Smooth muscle cell (in vitro differentiated cells): ENCODE data around the gene KRTAP5-10. TPM values are rescaled to one million over a fixed set of nuclear protein-coding genes. Genes with fewer than 3 reads are reported as not detected.
"Not testable (repeated sequence)": the region's sequence is repeated elsewhere in the genome, so short reads cannot be mapped to it uniquely, and the experiment has no call there.

Experiments used
- DNase-seq: peaks from one replicate; lab custom pipeline; 2025; ENCODE audit not compliant: unreplicated experiment; lab: John Stamatoyannopoulos, UW
- H2AFZ ChIP-seq: fragments of 200-600 bp; sonication (generic); 2 replicates; pipeline ENCODE4 v1.6.0; 2016; ENCODE audit warnings: antibody characterized with exemption, low read depth, mild to moderate bottlenecking
- H3F3A ChIP-seq: fragments of 200-600 bp; sonication (generic); 2 replicates; pipeline ENCODE4 v1.6.0; 2017; ENCODE audit warnings: antibody characterized with exemption, low read depth
- H3K27ac ChIP-seq: fragments of 200-600 bp; sonication (generic); 2 replicates; pipeline ENCODE4 v1.5.1; 2016; ENCODE audit warnings: low read depth, mild to moderate bottlenecking
- H3K27me3 ChIP-seq: fragments of 200-600 bp; sonication (generic); 2 replicates; pipeline ENCODE4 v1.6.1; 2016; ENCODE audit warnings: low read depth, mild to moderate bottlenecking
- H3K36me3 ChIP-seq: fragments of 200-600 bp; sonication (generic); 2 replicates; pipeline ENCODE4 v1.5.1; 2016; ENCODE audit warnings: low read depth
- H3K4me1 ChIP-seq: fragments of 200-600 bp; sonication (generic); 2 replicates; pipeline ENCODE4 v1.5.1; 2016; ENCODE audit warnings: low read depth
- H3K4me2 ChIP-seq: fragments of 200-600 bp; sonication (generic); 2 replicates; pipeline ENCODE4 v1.6.0; 2016; ENCODE audit warnings: mild to moderate bottlenecking
- H3K4me3 ChIP-seq: fragments of 200-600 bp; sonication (generic); 2 replicates; pipeline ENCODE4 v1.5.1; 2016; ENCODE audit warnings: mild to moderate bottlenecking
- H3K79me2 ChIP-seq: fragments of 200-600 bp; sonication (generic); 2 replicates; pipeline ENCODE4 v1.6.0; 2016; ENCODE audit warnings: low read depth, mild to moderate bottlenecking
- H3K9ac ChIP-seq: fragments of 200-600 bp; sonication (generic); 2 replicates; pipeline ENCODE4 v1.6.0; 2016; ENCODE audit warnings: low read depth
- H3K9me3 ChIP-seq: fragments of 200-600 bp; sonication (generic); replicated peaks from 2 replicates; pipeline ENCODE4 v1.5.1; 2016; ENCODE audit warnings: low read depth
- H4K20me1 ChIP-seq: fragments of 200-600 bp; sonication (generic); 2 replicates; pipeline ENCODE4 v1.6.0; 2016; ENCODE audit warnings: low read depth
- WGBS: methylation state at CpG from one replicate; pipeline ENCODE4 v1.1.7; 2016; ENCODE audit warnings: low lambda C conversion rate; 5-methylcytosine and 5-hydroxymethylcytosine counted together
- polyA plus RNA-seq: library from polyadenylated mRNA; unstranded; fragments of >200 nt; fragmentation: Nextera tagmentation; extraction: Ambion mirVana; gene quantifications from 2 replicates; pipeline ENCODE4 v1.2.1, GENCODE V29; 2016
- total RNA-seq: library from RNA; depleted of rRNA; stranded (reverse); fragments of >200 nt; gene quantifications from 2 replicates; pipeline ENCODE4 v1.2.3, GENCODE V29; 2014
- TF ChIP-seq, protein P1 (sequence below): fragments of 200-600 bp; sonication (generic); IDR thresholded peaks from 2 replicates; pipeline ENCODE4 v1.5.1; 2017; ENCODE audit warnings: borderline replicate concordance, mild to moderate bottlenecking, antibody characterized with exemption; ENCODE audit not compliant: insufficient read depth, poor library complexity, severe bottlenecking

Gene KRTAP5-10
- total and polyA plus RNA-seq, 2 experiments from 2014 or later = not detected

DNA sequence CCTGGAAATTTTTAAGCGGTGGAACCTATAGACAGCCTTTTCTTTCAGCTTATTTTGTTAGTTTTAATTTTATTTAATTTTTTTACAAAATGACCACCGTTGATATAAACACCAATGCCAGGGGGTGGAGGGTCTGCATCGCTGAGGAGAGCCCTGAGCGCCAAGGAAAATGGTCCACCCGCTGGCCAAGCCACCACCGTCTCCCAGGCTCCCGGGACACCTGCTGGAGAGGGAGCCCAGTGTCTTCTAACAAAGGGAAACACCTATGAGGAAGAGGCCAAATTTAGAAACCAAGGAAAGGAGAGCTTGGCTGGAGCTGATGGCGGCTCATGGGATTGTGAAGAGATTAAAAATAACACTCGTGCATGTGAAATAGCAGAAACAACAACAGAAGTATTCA lies 27.8 kb upstream of the KRTAP5-10 start:
- Histone ChIP-seq H3K9me3 (no peaks in the 10 kb centered on the region), H3K4me2 (no peak overlapping the region), H3F3A (no peaks in the 10 kb centered on the region), H3K27ac (no peak overlapping the region), H3K36me3 (no peaks in the 10 kb centered on the region), H3K9ac (no peak overlapping the region), H3K4me3 (no peak overlapping the region), H4K20me1 (no peaks in the 10 kb centered on the region), H3K27me3 (no peaks in the 10 kb centered on the region), H3K79me2 (no peaks in the 10 kb centered on the region), H3K4me1 (no peaks in the 10 kb centered on the region), H2AFZ (no peak overlapping the region)
- DNase-seq = no peak
- TF ChIP-seq, protein P1, sequence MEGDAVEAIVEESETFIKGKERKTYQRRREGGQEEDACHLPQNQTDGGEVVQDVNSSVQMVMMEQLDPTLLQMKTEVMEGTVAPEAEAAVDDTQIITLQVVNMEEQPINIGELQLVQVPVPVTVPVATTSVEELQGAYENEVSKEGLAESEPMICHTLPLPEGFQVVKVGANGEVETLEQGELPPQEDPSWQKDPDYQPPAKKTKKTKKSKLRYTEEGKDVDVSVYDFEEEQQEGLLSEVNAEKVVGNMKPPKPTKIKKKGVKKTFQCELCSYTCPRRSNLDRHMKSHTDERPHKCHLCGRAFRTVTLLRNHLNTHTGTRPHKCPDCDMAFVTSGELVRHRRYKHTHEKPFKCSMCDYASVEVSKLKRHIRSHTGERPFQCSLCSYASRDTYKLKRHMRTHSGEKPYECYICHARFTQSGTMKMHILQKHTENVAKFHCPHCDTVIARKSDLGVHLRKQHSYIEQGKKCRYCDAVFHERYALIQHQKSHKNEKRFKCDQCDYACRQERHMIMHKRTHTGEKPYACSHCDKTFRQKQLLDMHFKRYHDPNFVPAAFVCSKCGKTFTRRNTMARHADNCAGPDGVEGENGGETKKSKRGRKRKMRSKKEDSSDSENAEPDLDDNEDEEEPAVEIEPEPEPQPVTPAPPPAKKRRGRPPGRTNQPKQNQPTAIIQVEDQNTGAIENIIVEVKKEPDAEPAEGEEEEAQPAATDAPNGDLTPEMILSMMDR = no peak
- 92% methylated on average over 9 of the region's 9 CpGs for WGBS

- H3K9ac ChIP-seq, H3K4me3 ChIP-seq, H3K9me3 ChIP-seq, H3K79me2 ChIP-seq, H3K4me2 ChIP-seq, H2AFZ ChIP-seq, H3K36me3 ChIP-seq, H3F3A ChIP-seq, DNase-seq, H4K20me1 ChIP-seq, H3K27ac ChIP-seq, H3K27me3 ChIP-seq, H3K4me1 ChIP-seq: not testable (repeated sequence)
- 94% methylated on average over 3 of the region's 4 CpGs for WGBS
Measured at GRCh38 chr11:71537977-71538665, 27.2 kb upstream of the KRTAP5-10 start, which contains the start of gene KRTAP5-8. Gene KRTAP5-8 (plus strand): TSS chr11:71538025. CDS start chr11:71538056, 31 bp downstream.

GRCh38 chr11:71538666-71538990 lies 26.7 kb upstream of the KRTAP5-10 start:
- no peak overlapping the region for H3K4me3 ChIP-seq
- H2AFZ ChIP-seq = no peak overlapping the region
- H3K9me3 ChIP-seq = no peaks in the 10 kb centered on the region
- no peak overlapping the region for H3K27ac ChIP-seq
- no peaks in the 10 kb centered on the region for H3K79me2 ChIP-seq
- no peaks in the 10 kb centered on the region for H3F3A ChIP-seq
- no peaks in the 10 kb centered on the region for H3K27me3 ChIP-seq
- no peaks in the 10 kb centered on the region for H3K4me1 ChIP-seq
- H4K20me1 ChIP-seq = no peaks in the 10 kb centered on the region
- WGBS = 84% methylated on average over 4 of the region's 4 CpGs
- H3K36me3 ChIP-seq = no peaks in the 10 kb centered on the region
- no peak overlapping the region for H3K4me2 ChIP-seq
- DNase-seq = no peak
- no peak overlapping the region for H3K9ac ChIP-seq
- TF ChIP-seq, protein P1 = no peak

DNA sequence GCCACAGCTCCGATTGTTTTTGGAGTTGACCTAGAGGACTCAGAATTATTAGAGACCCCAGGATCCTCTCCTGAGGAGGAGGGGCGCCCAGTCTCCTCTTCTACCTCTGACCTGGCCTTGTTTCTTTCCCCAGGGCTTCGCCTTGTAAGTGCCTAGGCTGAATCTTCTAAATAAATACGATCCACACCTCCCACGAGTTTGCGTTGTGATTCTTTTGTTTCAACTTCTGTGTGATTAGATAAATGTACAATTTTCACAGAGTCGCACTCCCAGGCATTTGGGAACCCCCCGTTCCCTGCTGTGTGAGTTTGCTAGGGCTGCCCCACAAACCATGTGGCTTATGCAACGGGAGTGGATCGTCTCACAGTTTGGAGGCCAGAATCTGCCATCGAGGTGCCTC lies 26.3 kb upstream of the KRTAP5-10 start:
- Histone ChIP-seq H3K4me3 (no peak overlapping the region), H3F3A (no peaks in the 10 kb centered on the region), H3K9me3 (no peaks in the 10 kb centered on the region), H4K20me1 (no peaks in the 10 kb centered on the region), H3K36me3 (no peaks in the 10 kb centered on the region), H3K27ac (no peak overlapping the region), H3K79me2 (no peaks in the 10 kb centered on the region), H2AFZ (no peak overlapping the region), H3K4me2 (no peak overlapping the region), H3K27me3 (no peaks in the 10 kb centered on the region), H3K9ac (no peak overlapping the region), H3K4me1 (no peaks in the 10 kb centered on the region)
- TF ChIP-seq, protein P1 = no peak
- 95% methylated on average over 11 of the region's 11 CpGs for WGBS
- no peak for DNase-seq

DNA sequence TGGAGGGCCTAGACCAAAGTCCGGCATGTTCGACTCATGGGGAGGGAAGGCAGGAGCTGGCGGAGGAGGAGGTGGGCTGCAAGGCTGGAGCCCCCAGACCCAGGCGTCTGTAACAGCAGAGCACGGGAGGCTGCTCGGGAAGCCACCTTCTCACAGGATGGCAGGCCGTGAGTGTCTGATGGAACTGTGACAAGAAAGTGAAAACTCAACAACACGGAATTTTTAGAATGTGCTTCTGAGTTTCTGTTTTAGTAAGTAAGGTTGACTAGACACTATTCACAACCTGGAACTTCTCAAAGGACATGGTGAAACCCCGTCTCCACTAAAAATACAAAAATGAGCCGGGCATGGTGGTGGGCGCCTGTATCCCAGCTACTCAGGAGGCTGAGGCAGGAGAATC lies 25.4 kb upstream of the KRTAP5-10 start:
- not testable (repeated sequence) for H3K9me3 ChIP-seq, H4K20me1 ChIP-seq, DNase-seq, H3K4me2 ChIP-seq, H3K9ac ChIP-seq, H3K4me3 ChIP-seq, H3K27me3 ChIP-seq, H2AFZ ChIP-seq, H3K36me3 ChIP-seq, H3K4me1 ChIP-seq, H3K27ac ChIP-seq, H3F3A ChIP-seq, H3K79me2 ChIP-seq
- 92% methylated on average over 11 of the region's 11 CpGs for WGBS

DNA sequence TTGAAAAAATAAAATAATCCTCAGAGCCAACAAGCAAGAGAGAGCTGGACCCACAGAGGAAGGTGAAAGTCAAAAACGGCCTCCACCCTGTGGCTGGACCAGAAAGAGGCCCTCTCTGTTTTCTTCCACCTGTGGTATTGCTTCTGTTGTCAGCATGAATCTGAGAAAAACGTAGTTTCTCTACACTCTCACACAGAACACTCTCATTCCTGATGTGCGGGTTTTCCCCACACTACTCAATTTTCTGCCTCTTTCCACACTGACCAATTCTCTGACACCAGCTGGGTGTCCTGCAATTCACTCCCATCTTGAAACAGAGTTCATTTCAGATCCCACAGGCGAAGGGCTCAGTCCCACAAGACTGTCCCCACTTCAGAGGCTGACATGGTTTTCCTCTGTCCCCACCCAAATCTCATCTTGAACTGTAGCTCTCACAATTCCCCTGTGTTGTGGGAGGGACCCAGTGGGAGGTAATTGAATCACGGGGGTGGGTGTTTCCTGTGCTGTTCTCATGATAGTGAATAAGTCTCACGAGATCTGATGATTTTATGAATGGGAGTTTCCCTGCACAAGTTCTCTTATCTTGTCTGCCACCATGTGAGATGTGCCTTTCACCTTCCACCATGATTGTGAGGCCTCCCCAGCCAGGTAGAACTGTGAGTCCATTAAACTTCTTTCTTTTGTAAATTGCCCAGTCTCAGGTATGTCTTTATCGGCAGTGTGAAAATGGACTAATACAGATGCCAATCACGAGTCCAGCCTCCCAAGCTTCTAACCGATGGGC lies 24.6 kb upstream of the KRTAP5-10 start:
- not testable (repeated sequence) for H3K27me3 ChIP-seq, H3K4me3 ChIP-seq, H3K36me3 ChIP-seq, H3K79me2 ChIP-seq, H2AFZ ChIP-seq, H3K9me3 ChIP-seq, DNase-seq, H3F3A ChIP-seq, H3K27ac ChIP-seq, H3K4me2 ChIP-seq, H3K9ac ChIP-seq, H4K20me1 ChIP-seq, H3K4me1 ChIP-seq
- WGBS = 90% methylated on average over 9 of the region's 9 CpGs
